Suprapubic skin (tissue), 4 donors: Measurements from ENCODE around the gene CEPT1. TPM values are rescaled to one million over a fixed set of nuclear protein-coding genes. Genes with fewer than 3 reads are reported as not detected.

Experiments used
- DNase-seq, 2 donors: peaks; one replicate each; pipeline ENCODE4 v3.0.0-alpha.2; 2019; ENCODE audit warnings: low spot score in 2 of 2
- H3K27ac ChIP-seq: fragments of 200-600 bp; sonication (generic); one replicate; pipeline ENCODE4 v1.5.1; 2019
- H3K27me3 ChIP-seq: fragments of 200-600 bp; sonication (generic); one replicate; pipeline ENCODE4 v1.5.1; 2019
- H3K36me3 ChIP-seq: fragments of 200-600 bp; sonication (generic); one replicate; pipeline ENCODE4 v1.5.1; 2019
- H3K4me1 ChIP-seq: fragments of 200-600 bp; sonication (generic); one replicate; pipeline ENCODE4 v1.5.1; 2019
- H3K4me3 ChIP-seq: fragments of 200-600 bp; sonication (generic); one replicate; pipeline ENCODE4 v1.5.1; 2019; ENCODE audit warnings: mild to moderate bottlenecking
- H3K9me3 ChIP-seq: fragments of 200-600 bp; sonication (generic); one replicate; pipeline ENCODE4 v1.5.1; 2019
- EP300 ChIP-seq: sonication (generic); formaldehyde crosslinking; IDR thresholded peaks from one replicate; pipeline ENCODE4 v1.6.1; 2017; ENCODE audit warnings: antibody characterized with exemption
- POLR2A ChIP-seq, 2 donors: fragments of 450-650 bp; IDR thresholded peaks; one replicate each; pipeline ENCODE4 v1.6.1; 2017; ENCODE audit warnings: antibody characterized with exemption in 2 of 2, mild to moderate bottlenecking in 2 of 2, moderate library complexity in 2 of 2
- POLR2AphosphoS5 ChIP-seq, 3 donors: sonication (generic); formaldehyde crosslinking; IDR thresholded peaks; one replicate each; pipeline ENCODE4 v1.6.1; 2017; ENCODE audit warnings: antibody characterized with exemption in 3 of 3
- WGBS: methylation state at CpG from one replicate; pipeline ENCODE4 v1.1.5; 2018; 5-methylcytosine and 5-hydroxymethylcytosine counted together
- total RNA-seq, 4 donors: library from RNA; depleted of rRNA; stranded (reverse); fragments of >200 nt; gene quantifications; one replicate each; pipeline ENCODE4 v1.1.0, GENCODE V29; 2016
- TF ChIP-seq, protein P1 (sequence below), 2 donors: fragments of 200-600 bp in 1 of 2; fragments of 450-650 bp in 1 of 2; sonication (generic) in 1 of 2; IDR thresholded peaks; one replicate each; pipeline ENCODE4 v1.5.1; 2016 to 2019; ENCODE audit warnings: antibody characterized with exemption in 2 of 2, mild to moderate bottlenecking in 1 of 2, moderate library complexity in 1 of 2

Gene CEPT1
- total RNA-seq, 4 donors from 2014 or later: 29.8 to 50.8 (median 36.9) TPM

DNA sequence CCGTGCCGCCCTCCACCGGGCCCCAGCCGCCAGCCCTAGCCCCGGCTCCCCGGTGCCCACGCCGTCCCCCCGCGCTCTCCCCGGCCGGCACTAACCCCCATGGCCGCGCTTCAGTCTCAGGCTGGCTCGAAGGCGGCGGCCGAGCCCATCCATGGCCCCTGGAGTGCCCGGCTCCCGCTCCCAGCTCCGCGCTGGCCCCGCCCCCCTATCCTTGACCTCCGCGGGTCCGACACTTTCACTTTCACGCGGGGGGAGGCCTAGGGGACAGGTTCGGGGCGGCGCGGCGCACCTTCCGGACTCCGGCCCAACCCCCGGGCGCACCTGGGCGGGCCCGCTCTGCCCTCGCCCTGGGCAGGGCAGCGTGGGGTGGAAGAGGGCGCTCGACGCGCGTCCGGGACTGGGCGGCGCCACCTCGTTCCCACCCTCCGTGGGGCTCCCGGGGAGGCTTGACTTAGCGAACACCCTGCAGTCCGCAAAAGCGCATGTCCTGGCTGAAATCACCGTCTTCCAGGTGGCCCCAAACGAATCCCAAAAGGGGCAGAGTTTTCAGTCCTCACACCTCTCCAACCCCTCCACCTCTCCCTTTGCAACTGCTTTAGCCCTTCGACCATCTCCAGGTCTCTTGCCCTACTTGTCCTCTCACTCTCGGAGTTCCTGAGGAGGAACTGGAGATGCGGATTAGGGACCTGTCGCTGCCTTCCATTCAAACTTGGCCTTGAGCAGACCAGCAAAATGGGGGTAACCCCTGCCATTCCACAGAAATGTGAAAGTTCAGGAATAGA lies 64.4 kb downstream of the CEPT1 start:
- H3K27me3 ChIP-seq: peaks cover 5% of the 10 kb centered on the region
- peak overlapping the region; percentile 79 for H3K4me3 ChIP-seq
- no peaks in the 10 kb centered on the region for H3K9me3 ChIP-seq
- no peaks in the 10 kb centered on the region for H3K36me3 ChIP-seq
- DNase-seq: peak in 1 of 2 donors; percentile 70
- peaks cover 54% of the 10 kb centered on the region for H3K4me1 ChIP-seq
- TF ChIP-seq, protein P1, sequence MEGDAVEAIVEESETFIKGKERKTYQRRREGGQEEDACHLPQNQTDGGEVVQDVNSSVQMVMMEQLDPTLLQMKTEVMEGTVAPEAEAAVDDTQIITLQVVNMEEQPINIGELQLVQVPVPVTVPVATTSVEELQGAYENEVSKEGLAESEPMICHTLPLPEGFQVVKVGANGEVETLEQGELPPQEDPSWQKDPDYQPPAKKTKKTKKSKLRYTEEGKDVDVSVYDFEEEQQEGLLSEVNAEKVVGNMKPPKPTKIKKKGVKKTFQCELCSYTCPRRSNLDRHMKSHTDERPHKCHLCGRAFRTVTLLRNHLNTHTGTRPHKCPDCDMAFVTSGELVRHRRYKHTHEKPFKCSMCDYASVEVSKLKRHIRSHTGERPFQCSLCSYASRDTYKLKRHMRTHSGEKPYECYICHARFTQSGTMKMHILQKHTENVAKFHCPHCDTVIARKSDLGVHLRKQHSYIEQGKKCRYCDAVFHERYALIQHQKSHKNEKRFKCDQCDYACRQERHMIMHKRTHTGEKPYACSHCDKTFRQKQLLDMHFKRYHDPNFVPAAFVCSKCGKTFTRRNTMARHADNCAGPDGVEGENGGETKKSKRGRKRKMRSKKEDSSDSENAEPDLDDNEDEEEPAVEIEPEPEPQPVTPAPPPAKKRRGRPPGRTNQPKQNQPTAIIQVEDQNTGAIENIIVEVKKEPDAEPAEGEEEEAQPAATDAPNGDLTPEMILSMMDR (IDR thresholded peaks at IDR 0.05): no peak
- TF ChIP-seq POLR2A (IDR thresholded peaks at IDR 0.05): peak in 1 of 2 donors; percentile 48
- WGBS: 6% methylated on average over 32 of the region's 61 CpGs
- peak overlapping the region; percentile 92 for H3K27ac ChIP-seq

DNA sequence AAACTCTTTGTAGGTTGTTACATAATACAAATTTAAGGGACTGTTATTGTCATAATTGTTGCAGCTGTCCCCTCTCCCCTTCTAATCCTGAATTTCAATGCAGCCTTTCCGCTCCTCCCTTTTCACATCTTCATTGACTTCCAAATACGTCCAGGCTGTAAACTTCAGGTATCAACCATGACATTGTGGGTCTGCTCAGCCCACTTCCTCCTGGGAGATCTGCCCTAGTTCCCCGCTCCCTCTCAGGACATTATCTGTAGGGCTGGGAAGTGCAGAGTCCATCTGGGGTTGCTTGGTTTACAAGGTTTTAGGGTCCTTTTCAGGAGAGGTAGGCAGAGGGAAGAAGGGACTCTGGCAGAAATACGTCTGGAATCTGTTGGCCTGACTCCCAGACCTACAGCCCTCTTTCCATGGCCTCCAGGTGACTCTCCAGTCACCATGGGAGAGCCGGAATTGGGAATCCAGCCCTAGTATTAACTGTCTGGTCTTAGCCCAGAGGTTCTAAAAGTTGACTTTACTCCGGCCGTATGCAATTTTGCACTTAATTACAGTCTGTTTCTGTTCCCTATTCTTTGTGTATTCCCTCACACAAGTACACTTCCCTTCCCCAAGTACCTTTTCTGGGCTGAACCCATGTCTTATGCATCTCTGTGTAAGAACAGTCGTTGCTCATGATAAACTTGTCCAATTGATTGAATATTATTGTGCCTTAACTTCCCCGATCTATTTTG lies 65.1 kb downstream of the CEPT1 start:
- H3K27ac ChIP-seq: peak overlapping the region; percentile 92
- H3K9me3 ChIP-seq: no peaks in the 10 kb centered on the region
- TF ChIP-seq EP300: no peak
- no peak for TF ChIP-seq POLR2A (IDR thresholded peaks at IDR 0.05)
- no peak for TF ChIP-seq POLR2AphosphoS5 (IDR thresholded peaks at IDR 0.05)
- TF ChIP-seq, protein P1 (IDR thresholded peaks at IDR 0.05): no peak
- peak overlapping the region; percentile 79 for H3K4me3 ChIP-seq
- peaks cover 5% of the 10 kb centered on the region for H3K27me3 ChIP-seq
- no peak for DNase-seq
- peaks cover 46% of the 10 kb centered on the region for H3K4me1 ChIP-seq
- WGBS: 67% methylated on average over 9 of the region's 9 CpGs
- H3K36me3 ChIP-seq: no peaks in the 10 kb centered on the region

DNA sequence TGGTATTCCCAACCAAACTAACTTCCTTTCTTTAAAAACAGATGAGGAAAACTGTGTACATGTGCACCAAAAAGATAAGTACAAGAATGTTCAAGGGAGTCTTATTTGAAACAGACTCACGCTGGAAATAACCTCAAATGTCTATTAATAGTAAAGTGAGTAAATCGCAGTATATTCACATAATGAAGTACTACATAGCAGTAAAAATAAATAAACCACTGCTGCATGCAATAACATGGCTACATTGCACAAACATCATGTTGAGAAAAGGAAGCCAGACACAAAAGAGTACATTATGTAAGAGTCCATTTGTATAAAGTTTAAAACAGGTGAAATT lies 65.7 kb downstream of the CEPT1 start:
- DNase-seq: no peak
- Histone ChIP-seq H3K27ac (no peak overlapping the region), H3K4me3 (no peak overlapping the region), H3K27me3 (peaks cover 5% of the 10 kb centered on the region), H3K9me3 (no peaks in the 10 kb centered on the region), H3K36me3 (no peaks in the 10 kb centered on the region), H3K4me1 (peaks cover 41% of the 10 kb centered on the region)
- WGBS: 24% methylated on average over 2 of the region's 2 CpGs
- TF ChIP-seq POLR2A (IDR thresholded peaks at IDR 0.05): no peak
- TF ChIP-seq, protein P1 (IDR thresholded peaks at IDR 0.05): no peak
- no peak for TF ChIP-seq EP300
- no peak for TF ChIP-seq POLR2AphosphoS5 (IDR thresholded peaks at IDR 0.05)

DNA sequence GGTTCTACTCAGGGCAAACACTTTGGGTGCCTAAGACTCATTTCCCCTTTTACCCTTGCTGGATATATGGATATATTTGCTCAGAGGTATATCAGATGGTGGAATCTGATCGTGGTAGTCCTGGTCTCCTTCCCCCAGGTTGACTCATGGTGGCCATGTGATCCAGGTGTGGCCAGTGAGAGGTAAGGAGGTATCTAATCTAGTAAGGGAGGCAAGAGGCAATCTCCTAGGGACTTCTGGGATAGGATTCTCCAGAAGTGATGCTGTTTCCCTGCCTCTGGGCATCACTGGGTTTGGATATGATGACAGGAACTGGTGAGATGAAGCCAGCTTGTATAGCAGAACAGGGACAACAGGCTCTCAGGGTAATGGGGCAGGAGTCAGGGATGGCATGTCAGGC lies 68.9 kb downstream of the CEPT1 start:
- Histone ChIP-seq H3K9me3 (no peaks in the 10 kb centered on the region), H3K27ac (no peak overlapping the region), H3K27me3 (peaks cover 2% of the 10 kb centered on the region), H3K36me3 (no peaks in the 10 kb centered on the region), H3K4me1 (peaks cover 10% of the 10 kb centered on the region), H3K4me3 (no peak overlapping the region)
- TF ChIP-seq POLR2AphosphoS5 (IDR thresholded peaks at IDR 0.05) (no peak), POLR2A (IDR thresholded peaks at IDR 0.05) (no peak), EP300 (no peak)
- TF ChIP-seq, protein P1 (IDR thresholded peaks at IDR 0.05): no peak
- 56% methylated on average over 1 of the region's 1 CpG for WGBS
- DNase-seq: no peak

DNA sequence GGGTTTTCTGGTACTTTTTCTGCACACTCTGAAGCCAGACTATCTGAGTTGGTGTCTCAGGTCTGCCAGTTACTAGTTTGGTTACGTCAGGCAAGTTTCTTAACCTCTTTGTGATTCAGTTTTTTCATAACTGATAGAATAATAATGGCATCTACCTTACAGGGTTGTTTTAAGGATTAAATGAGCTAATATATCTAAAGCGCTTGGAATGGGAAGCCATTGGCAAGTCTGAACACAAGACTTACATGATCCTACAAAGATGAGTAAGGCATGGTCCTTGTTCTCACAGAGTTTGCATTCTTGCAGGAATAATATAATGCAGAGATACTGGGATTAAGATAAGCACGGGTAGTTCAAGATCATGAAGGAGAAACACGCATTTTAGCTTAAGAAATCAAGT lies 69.6 kb downstream of the CEPT1 start:
- Histone ChIP-seq H3K4me3 (no peak overlapping the region), H3K36me3 (no peaks in the 10 kb centered on the region), H3K27me3 (no peaks in the 10 kb centered on the region), H3K4me1 (peaks cover 3% of the 10 kb centered on the region), H3K27ac (no peak overlapping the region), H3K9me3 (no peaks in the 10 kb centered on the region)
- no peak for DNase-seq
- TF ChIP-seq POLR2AphosphoS5 (IDR thresholded peaks at IDR 0.05) (no peak), POLR2A (IDR thresholded peaks at IDR 0.05) (no peak), EP300 (no peak)
- TF ChIP-seq, protein P1 (IDR thresholded peaks at IDR 0.05): no peak
- WGBS: 54% methylated on average over 4 of the region's 4 CpGs
